ENCODE measurements around the gene HSD11B2.
A peak's percentile ranks its signal among the peaks of the same experiment; 100 is the strongest.

Gene HSD11B2

DNA sequence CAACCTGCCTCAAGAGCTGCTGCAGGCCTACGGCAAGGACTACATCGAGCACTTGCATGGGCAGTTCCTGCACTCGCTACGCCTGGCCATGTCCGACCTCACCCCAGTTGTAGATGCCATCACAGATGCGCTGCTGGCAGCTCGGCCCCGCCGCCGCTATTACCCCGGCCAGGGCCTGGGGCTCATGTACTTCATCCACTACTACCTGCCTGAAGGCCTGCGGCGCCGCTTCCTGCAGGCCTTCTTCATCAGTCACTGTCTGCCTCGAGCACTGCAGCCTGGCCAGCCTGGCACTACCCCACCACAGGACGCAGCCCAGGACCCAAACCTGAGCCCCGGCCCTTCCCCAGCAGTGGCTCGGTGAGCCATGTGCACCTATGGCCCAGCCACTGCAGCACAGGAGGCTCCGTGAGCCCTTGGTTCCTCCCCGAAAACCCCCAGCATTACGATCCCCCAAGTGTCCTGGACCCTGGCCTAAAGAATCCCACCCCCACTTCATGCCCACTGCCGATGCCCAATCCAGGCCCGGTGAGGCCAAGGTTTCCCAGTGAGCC is 5.8 kb downstream of the HSD11B2 start:
- DNase-seq: no peak

DNA sequence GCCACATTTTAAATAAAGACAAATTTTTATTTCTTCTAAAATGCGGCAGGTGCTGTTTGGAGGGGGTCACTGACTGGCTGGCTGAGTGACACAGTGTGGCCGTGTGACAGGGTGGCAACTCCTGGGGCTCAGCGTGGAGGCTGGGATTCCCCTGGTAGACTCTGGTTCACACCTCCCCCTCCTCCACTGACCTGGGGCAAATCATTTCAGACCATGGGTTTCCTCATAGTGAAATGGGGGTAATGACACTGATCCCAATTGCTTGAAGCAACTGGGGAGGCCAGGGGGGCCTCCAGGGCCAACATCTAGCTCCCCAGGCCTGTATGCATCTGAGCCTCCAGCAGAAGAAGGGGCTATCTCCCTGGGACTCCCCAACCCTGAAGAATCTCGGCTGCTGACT is 6.6 kb downstream of the HSD11B2 start:
- no peak for DNase-seq

DNA sequence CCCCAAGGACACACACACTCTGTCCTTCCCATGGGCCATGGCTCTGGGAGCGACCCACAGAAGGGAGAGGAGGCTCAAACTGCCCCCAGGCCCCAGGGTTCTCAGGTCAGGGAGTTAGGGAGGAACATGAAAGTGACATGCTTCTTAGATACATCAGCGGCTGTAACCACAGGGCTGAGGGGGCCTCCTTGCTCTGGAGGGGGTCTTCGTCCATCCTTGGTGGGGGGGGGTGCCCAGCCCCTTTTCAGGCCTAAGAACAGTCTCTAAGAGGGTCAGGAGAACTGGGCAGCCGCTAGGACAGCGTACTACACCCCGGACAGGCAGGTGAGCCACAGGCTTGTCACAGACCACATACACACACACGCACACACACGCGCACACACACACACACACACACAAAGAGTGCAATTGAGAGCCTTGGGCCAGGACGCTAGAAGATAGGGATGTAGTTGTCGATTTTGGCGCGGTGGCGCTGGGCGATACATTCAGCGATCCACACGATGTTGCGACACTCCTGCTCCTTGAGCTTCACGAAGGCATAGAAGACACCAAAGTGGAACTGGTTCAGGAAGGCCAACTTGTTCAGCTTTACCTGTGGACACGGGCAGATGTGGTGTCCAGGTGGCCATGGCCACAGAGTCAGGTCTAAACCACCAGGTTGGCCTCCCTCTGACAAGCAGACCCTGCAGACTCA is 7.3 kb downstream of the HSD11B2 start:
- DNase-seq: no peak

DNA sequence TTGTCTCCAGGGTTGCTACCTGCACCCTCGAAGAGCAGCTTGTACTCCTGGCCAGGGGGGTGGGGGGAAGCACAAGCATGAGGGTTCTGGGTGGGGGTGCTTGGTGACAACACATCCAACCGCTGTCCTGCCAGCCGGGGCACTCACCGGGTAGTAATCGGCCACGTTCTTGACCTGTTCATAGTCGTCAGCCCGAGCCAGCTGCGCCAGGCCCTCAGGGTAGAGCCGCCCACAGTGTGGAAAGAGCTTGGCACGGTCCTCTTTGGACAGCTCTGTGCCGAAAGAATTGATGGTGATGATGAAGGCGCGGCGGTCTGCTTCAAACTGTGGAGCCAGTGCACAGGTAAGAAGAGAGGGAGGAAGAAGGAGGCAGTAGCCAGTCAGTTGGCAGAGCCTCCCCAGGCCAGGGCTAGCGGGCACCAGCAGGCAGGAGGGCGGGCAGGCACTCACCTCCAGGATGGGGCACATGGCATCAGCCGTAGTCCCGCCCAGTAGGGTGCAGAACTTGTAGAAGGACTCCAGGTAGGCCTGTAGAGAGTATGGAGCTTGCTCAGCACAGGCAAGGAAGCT is 8.0 kb downstream of the HSD11B2 start:
- DNase-seq: no peak

DNA sequence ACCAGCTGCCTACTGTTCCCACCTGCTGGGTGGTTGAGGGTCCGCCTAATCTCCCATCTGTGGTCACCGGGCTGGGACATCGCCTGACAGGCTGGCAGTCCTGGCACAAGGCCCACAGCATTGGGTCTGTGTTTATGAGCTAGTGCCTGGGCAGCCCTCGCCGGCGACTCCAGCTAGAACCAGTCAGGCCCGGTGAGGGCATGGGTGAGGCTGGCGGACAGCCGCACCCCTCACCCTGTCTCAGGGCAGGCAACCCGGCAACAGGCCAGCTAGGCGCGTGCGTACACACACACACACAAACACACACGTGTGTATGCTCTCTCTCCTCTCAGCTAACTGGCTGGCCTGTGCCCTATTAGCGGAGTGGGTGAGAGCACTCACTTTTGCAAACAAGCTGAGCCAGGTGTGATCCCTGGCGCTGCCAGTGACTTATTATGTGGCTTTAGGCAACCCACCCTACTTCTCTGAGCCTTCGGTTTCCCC is 10.4 kb downstream of the HSD11B2 start:
- DNase-seq: peak; percentile 91

DNA sequence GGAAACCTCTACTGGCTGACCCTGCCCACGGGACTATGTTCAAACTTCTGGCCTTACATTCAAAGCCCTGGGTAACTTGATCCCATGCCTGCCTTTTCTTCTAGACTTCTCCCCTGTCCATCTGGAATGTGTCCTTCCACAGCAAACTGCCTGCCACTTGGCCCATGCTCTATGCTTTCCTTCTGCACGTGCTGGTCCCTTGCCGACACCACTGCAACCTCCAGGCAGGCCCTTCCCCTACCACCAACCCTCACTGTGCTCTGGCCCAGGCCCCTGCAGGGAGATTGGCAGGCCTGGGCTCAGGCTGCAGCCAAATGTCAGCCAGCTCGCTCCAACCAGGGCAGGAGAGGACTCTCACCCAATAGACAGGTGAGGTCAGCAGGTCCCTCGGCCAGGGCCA is 11.0 kb downstream of the HSD11B2 start:
- DNase-seq: no peak

DNA sequence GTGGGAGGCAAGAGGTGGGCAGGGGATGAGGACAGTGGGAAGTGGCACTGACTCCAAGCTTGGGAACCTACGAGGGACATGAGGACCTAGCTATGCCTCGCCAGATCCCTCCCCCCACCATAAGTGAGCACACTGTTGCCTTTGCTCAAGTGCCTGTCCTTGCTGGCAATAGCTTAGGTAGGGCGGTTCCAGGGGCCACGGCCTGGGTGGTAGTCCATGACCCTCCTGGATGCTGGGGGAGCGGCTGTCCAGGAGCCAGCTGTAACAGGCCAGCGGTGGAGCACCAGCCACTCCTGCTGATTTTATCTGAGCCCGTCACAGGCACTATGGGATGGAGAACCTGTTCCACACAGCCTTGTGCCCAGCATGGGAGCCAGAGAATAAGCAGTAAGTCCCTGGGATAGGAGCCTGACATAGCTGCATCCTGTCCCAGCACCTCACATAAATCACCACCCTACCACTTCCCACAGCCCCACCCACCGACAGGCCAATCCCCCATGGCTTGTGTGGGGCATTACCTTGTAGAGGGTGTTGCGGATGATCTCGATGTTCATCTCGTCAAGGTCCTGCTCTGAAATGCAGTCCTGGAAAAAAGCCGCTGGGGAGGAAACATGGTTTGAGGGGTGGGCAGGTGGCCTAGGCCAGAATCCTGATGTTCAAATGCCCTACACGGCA is 11.8 kb downstream of the HSD11B2 start:
- DNase-seq: no peak

DNA sequence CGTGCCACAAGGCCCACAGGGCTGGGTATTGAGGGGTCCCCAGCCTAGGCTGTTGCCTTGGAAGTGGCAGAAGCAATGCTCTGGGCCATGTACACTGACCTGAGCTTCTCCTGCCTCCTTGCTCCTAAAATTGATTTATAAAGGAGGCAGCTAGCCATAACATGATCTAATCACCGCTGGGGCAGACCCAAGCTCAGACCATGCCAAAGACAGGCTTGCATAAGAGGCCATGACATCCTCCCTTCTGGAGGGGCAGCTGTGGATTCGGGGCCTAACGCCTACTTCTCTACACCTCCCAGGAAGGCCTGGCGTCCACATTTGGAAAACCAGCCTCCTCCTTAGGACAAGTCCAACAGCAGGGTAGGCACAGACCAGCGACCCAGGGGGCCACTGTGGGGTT is 12.3 kb downstream of the HSD11B2 start:
- DNase-seq: no peak

DNA sequence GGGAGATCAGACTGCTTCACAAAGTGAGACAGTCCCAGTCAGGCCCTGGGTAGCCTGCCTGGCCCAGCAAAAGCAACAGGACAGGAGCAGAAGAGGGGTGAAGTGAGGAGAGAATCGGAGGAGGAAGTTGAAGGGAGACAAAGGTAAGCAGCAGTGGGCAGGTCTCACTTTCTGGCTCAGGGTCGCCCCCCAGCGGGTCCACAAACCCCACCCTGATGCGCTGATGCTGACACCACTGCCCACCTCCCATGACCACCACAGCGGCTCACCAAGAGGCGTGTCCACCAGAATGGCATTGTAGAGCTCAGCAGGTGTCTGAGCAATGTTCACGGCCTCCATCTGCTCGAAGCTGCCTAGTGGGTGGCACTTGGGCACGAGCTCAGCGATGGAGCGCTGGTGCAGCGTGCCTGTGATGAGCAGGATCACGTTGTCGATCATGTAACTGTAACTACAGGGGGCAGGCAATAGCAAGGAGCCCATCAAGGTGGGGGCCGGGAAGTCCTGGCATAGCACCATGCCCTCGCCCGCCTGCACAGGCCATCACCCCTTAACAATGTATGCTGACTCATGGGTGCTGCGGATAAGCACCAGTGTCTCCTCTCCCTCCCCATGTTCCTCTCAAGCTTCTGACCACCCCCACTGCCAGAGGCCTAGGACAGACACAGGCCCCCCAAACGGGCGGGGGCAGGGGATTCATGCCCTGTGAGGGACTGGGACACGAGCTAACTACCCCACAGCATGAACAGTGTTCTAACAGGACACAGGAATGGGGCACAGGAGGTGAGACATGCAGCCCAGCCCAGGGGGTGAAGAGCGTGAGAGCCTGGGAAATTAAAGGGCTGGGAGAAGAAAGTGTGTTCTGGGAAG is 13.6 kb downstream of the HSD11B2 start:
- peak; percentile 43 for DNase-seq

DNA sequence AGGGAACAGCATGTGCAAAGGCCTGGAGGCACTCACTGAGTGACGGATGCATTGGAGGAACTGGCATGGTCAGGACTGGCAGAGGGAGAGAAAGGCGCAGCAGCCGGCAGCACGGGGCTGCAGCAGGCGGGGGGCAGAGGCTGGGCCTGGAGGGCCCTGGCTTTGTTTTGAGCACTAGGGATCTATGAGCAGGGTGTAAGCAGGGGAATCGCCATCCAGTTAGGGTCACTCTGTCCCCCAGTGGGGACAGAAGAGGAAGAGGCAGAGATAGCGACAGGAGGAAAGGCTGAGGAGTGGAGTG is 14.2 kb downstream of the HSD11B2 start:
- DNase-seq: no peak

DNA sequence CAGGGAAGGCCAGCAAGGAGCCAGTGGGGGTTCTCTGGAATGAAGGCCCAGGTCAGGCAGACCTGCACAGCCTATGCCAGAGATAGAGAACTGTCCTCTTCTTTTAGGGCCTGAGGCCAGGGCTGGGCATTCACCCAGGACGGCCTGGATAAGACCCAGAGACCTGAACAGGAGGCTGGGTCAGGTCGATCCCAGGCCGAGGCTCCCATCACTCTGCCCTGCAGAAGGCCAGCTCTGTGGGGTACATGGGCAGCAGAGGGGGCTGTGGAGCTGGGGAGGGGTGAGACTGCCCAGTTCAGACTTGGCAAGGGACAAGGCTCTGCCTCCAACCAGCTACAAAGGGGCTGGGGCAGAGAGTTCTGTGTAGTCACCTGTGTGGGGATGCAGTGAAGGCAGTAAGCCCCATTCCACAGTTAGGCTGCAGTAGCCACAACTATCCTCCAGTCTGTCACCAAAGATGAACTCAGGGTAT is 14.6 kb downstream of the HSD11B2 start:
- DNase-seq: no peak

DNA sequence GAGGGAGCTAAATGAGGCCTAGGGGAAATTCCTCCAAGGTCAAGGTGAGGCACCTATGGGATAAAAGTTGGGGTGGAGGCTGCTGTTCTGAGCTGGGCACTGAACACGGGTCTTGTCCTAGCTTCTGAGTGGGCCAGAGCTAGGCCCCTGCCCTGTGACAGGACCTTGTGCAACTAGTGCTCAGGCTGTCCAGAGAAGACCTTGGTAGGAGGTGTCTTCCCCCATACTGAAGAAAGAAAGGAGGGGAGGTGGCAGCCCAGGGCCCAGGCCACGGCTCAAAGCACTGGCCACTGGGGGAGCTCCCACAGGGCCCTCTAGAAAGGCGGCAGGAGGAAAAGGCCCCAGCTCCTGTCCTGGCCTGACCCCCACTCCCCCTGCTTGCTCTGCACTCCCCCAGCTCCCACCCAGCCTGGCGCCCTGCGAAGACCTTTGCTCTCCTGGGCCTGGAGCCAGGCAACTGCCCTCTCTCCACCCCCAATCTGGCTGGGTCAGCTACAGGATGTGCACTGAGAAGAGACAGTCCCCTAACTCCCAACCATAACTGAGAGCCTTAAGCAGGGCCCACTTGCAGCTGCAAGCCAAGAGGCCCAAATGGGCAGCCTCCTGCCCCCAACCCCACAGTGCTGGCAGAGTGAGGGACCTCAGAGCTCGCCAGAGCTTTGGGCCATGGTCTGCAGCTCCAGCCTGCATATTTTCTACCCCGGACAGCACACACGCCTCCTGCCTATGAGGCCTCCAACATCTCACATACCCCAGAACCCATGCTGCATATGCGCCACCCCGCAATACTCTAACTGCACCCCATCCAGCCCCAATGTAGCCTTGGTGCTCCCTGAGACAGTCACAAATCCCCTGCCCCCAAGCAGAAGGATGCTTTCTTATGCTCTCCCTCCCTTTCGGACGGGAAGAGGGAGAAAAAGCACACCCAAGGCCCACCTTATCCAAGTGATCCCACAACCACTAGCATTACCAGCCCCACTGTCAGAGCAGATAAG is 15.3 kb downstream of the HSD11B2 start:
- DNase-seq: no peak

DNA sequence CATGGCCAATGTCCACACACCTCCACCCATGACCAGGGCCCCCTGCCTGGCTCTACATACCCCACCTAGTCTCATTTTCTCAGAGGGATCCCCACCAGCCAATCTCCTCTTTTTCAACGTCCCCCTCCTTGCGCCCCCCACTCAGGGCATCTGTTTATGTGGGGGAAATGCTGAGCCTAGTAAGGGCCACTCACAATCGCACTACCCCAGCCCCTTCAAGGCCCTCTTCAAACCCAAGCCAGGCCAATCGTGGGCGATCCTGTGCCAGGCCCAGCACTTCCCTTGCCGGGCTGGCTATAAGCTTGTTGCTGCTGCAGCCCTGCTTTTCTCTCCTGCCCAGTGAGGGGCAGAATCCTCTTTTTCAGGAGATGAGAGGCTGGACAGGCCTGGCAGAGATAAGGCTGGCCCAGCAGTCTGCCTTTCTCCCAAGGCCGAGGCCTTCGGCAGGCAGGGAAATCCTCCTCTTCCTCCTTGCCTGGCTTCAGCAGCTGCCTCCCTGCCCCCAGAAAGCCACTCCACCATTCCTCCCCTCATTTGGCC is 16.1 kb downstream of the HSD11B2 start:
- no peak for DNase-seq

DNA sequence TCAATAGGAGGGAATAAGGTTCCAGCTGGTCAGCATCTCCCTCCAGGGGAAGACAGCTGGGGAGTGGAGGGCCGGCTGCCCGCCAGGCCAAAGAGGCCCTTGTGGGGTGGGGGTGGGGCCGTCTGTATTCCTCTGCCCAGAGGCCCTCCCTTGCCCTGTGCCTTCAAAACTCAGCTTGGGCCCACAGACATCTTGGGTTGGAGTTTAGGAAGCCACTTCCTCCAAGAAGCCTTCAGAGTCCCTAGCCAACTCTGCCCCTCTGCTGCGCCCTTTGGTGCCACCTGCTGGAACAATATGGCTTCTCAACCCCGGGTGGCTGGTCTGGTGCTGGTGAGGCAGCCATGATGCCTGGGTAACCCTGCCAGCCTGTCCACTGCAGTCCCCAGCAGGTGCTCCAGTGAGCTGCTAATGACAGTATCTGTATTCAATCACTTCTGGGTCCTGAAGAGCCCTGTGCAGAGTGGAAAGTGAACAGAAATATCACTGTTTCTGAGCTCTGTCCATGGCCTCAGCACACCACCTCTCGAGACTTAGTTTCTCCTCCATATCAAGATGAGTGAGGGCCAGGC is 16.7 kb downstream of the HSD11B2 start:
- DNase-seq: peak; percentile 86

DNA sequence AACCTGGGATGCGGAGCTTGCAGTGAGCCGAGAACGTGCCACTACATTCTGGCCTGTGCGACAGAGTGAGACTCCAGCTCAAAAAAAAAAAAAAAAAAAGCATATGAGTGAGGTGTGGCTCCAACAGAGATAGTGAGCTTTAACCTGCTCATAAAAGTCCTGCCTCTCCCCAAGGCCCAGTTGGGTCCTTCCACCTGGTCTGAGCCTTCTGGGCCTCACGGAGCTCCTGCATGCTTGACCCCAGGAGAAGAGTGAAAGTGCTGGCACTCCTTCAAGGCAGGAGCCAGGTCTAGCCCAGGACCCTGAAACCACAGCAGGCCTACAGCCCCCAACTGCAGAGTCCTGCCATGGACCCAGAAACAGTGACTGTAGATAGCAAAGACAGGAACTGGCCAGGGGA is 17.7 kb downstream of the HSD11B2 start:
- DNase-seq: no peak

DNA sequence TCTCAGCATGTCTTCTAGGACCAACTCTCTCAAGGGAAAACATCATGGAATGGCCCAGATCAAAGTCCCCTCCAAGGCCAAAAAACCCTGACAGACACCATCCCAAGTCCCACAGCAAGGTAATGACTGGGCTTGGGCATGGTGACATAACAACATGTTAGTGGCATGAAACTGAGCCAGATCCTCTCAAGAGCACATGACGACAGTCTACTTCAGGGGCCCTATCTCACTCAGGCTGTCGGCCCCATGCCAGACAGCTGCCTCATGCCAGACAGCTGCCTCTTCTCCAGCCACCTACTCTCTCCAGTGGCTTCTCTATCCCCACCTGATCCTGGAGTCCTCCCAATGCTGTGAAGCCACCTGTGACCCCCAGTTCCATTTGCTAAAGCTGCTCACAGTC is 18.4 kb downstream of the HSD11B2 start:
- DNase-seq: peak; percentile 47

DNA sequence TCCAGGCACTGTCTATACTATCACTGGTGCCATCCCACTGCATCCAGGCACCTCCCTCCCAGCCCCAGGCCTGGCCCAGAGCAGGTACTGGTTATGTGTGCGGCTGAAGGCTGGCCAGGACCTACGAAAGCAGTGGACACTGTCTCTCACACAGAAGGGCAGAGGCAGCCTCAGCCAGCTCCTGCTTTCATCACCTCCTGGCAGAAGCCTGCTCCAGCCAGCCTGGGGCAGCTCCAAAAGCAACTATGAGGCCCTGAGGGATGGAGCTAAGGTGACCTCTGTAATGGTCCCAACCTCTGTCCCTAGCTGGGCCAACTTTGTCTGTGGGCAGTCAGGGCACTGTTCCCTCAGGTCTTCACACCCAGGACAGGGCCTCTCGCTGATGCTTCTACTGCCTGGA is 18.8 kb downstream of the HSD11B2 start:
- no peak for DNase-seq

DNA sequence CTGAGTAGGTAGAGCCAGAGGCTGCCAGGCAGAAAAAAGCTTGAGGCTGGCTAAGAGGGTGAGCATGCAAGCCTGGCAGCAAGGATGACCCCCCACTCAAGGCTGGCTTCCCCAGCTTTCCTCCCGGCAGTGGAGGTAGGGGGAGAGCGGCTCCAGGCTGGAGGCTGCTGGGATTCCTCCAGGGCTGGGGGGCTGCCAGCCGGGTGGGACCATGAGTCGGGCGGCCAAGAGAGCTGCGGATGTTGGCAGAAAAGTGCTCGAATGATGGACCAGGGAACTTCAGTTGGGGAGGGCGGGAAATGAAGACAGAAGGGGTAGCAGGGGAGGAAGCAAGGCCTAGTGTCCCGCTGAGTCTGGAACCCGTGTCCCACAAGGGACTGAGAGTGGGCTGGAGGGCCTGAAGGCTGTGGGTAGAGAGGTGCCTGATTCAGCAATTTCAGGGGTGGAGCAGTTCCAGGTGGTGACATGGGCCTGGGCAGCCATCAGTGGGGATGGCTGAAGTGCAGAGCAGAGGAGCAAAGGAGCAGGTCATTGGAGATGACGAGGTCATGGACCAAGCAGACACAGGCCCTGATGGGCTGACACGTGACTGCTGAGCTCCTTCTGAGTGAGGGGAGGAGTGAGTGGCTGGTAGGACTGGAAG is 20.3 kb downstream of the HSD11B2 start:
- DNase-seq: no peak

DNA sequence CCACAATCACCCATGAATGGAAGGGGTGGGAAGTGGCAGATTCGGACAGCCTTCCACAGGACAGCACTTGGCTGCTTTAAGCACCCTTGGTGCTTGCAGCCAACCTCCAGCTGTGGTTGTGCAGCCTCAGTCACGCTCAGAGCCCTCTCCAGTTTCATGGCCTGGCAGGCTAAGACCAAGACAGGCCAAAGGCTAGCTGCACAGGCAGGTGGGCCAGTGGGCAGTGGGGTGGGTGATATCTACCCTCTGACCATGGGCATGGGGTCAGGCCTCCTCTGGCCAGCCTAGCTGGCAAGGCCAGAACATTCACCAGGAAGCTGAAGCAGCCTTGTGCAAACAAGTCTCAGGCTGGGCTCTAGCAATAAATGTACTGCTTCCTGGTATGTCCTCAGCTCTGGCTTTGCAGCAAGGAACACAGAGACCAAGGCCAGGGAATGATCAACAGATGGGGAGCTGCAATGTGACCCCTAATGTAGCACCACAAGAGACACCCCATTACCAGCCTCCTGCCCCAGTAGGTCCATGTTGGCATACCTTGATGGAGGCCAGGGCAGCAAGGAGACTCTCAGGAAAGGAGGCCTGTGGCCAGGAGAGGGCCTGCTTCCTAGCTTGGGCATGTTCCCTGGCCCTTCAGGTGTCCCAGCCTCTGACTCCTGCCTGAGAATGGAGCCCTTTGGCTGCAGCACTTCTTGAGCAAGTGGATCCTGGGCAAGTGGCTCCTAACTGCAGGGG is 20.9 kb downstream of the HSD11B2 start:
- no peak for DNase-seq

DNA sequence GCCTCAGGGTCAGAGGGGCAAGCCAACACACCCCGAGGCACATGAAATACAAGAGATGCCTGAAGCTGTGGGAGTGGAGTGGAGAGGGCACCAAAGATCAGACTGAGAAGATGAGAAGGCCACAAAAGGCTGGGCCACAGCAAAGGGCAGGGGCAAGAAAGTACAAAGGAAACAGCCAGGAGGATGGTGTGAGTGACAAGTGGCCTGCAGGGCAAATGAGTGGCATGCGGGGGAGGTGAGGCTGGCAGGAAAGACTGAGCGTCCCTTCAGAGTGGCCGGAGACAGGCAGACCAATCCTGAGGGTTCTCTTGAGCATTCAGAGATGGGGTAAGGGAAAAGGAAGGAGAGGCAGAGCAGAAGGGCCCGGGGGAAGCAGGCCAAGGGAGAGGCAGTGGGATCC is 23.2 kb downstream of the HSD11B2 start:
- no peak for DNase-seq
